IMR-90 (cell line): ENCODE data around the gene TMC8.

Experiments used
- BHLHE40 ChIP-seq: fragments of 150-350 bp; IDR thresholded peaks from 2 replicates; pipeline ENCODE4 v1.6.1; 2016; ENCODE audit warnings: mild to moderate bottlenecking, low read depth, low read length
- CEBPB ChIP-seq: IDR thresholded peaks from 2 replicates; pipeline ENCODE4 v1.6.1; 2012; ENCODE audit warnings: low read depth, low read length, improper control_type of control experiment
- CHD1 ChIP-seq: IDR thresholded peaks from 2 replicates; pipeline ENCODE4 v1.6.1; 2012; ENCODE audit warnings: low read depth, low read length, improper control_type of control experiment
- MAFK ChIP-seq: IDR thresholded peaks from 2 replicates; pipeline ENCODE4 v1.6.1; 2012; ENCODE audit warnings: low read depth, low read length, improper control_type of control experiment
- MXI1 ChIP-seq: IDR thresholded peaks from 2 replicates; pipeline ENCODE4 v1.6.1; 2012; ENCODE audit warnings: low read depth, mild to moderate bottlenecking, low read length, moderate library complexity, borderline replicate concordance
- POLR2A ChIP-seq: IDR thresholded peaks from 2 replicates; pipeline ENCODE4 v1.6.1; 2012; ENCODE audit warnings: mild to moderate bottlenecking, low read depth, low read length
- RCOR1 ChIP-seq: IDR thresholded peaks from 2 replicates; pipeline ENCODE4 v1.6.1; 2012; ENCODE audit warnings: mild to moderate bottlenecking, low read length, improper control_type of control experiment; ENCODE audit not compliant: insufficient replicate concordance
- RFX5 ChIP-seq: IDR thresholded peaks from 2 replicates; pipeline ENCODE4 v1.8.0; 2012; ENCODE audit warnings: low read depth, mild to moderate bottlenecking, low read length, moderate library complexity
- TF ChIP-seq, protein P1 (sequence below): conservative IDR thresholded peaks from 2 replicates; pipeline ENCODE4 v1.5.1; 2012; ENCODE audit warnings: mild to moderate bottlenecking, low read depth, low read length, improper control_type of control experiment
- TF ChIP-seq, protein P2 (sequence below): fragments of 150-350 bp; IDR thresholded peaks from 2 replicates; pipeline ENCODE4 v1.6.1; 2016; ENCODE audit warnings: low read depth, mild to moderate bottlenecking, low read length, moderate library complexity, borderline replicate concordance
- TF ChIP-seq, protein P3 (sequence below): fragments of 150-350 bp; IDR thresholded peaks from 2 replicates; pipeline ENCODE4 v1.6.1; 2017; ENCODE audit warnings: mild to moderate bottlenecking, antibody characterized with exemption, low read length, low read depth

DNA sequence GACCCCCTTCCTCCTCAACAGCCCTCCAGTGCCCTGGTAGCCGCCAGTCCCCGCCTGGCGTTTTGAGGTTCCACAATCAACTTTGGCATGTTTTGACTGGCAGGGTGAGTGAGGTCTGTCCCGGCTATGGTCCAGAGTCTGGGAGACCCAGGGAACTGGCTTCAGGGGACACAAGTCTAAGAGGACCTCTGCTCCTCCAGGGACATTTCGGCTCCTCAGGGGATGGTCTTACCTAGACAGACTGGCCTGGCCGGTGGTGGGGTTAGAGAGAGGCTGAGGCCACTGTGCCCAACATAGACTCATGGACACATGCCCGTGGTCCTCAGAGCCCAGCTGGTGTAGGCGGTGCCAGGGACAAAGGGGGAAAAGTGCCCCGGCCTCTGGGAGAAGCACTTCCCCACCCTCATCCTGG is 2.2 kb downstream of the TMC8 start:
- TF ChIP-seq, protein P1, sequence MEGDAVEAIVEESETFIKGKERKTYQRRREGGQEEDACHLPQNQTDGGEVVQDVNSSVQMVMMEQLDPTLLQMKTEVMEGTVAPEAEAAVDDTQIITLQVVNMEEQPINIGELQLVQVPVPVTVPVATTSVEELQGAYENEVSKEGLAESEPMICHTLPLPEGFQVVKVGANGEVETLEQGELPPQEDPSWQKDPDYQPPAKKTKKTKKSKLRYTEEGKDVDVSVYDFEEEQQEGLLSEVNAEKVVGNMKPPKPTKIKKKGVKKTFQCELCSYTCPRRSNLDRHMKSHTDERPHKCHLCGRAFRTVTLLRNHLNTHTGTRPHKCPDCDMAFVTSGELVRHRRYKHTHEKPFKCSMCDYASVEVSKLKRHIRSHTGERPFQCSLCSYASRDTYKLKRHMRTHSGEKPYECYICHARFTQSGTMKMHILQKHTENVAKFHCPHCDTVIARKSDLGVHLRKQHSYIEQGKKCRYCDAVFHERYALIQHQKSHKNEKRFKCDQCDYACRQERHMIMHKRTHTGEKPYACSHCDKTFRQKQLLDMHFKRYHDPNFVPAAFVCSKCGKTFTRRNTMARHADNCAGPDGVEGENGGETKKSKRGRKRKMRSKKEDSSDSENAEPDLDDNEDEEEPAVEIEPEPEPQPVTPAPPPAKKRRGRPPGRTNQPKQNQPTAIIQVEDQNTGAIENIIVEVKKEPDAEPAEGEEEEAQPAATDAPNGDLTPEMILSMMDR: no peak
- TF ChIP-seq CHD1 (no peak), POLR2A (no peak), MAFK (no peak), RCOR1 (no peak), MXI1 (no peak), BHLHE40 (no peak), RFX5 (no peak), CEBPB (no peak)
- TF ChIP-seq, protein P2, sequence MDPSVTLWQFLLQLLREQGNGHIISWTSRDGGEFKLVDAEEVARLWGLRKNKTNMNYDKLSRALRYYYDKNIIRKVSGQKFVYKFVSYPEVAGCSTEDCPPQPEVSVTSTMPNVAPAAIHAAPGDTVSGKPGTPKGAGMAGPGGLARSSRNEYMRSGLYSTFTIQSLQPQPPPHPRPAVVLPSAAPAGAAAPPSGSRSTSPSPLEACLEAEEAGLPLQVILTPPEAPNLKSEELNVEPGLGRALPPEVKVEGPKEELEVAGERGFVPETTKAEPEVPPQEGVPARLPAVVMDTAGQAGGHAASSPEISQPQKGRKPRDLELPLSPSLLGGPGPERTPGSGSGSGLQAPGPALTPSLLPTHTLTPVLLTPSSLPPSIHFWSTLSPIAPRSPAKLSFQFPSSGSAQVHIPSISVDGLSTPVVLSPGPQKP: no peak
- TF ChIP-seq, protein P3, sequence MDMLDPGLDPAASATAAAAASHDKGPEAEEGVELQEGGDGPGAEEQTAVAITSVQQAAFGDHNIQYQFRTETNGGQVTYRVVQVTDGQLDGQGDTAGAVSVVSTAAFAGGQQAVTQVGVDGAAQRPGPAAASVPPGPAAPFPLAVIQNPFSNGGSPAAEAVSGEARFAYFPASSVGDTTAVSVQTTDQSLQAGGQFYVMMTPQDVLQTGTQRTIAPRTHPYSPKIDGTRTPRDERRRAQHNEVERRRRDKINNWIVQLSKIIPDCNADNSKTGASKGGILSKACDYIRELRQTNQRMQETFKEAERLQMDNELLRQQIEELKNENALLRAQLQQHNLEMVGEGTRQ: no peak
